ENCODE data around the gene KRT76.

Gene KRT76

GRCh38 chr12:52735816-52736632 lies 41.1 kb downstream of the KRT76 start:
- no peak for DNase-seq (ENCODE audit: low read depth in 1 of 2, low spot score in 1 of 2)

- no peak for DNase-seq (ENCODE audit: low read depth in 1 of 2, low spot score in 1 of 2)
Observed at GRCh38 chr12:52735106-52735505, 42.0 kb downstream of the KRT76 start.

- DNase-seq (ENCODE audit: low read depth in 1 of 2, low spot score in 1 of 2): no peak
Observed at GRCh38 chr12:52730793-52731192, 46.4 kb downstream of the KRT76 start.

GRCh38 chr12:52730383-52730782 lies 46.8 kb downstream of the KRT76 start:
- DNase-seq (ENCODE audit: low read depth in 1 of 2, low spot score in 1 of 2): no peak

DNA sequence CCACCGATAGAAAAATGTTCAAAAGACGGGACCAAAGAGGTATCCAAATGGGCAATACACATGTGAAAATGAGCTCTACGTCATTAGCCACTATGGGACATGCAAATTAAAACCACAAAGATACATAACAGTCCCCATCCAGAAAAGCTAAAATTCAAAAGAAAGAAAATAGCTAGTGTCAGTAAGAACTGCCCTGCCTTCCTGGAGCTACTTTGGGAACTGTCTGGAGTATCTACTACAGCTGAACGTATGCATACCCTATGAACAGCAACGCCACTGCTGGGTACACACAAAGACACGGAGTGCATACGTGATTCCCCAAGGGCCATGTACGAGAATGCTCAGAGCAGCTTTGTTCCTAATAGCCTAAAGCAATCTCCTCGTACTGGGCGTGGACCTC lies 48.0 kb downstream of the KRT76 start:
- DNase-seq (ENCODE audit: low read depth in 1 of 2, low spot score in 1 of 2): no peak

DNA sequence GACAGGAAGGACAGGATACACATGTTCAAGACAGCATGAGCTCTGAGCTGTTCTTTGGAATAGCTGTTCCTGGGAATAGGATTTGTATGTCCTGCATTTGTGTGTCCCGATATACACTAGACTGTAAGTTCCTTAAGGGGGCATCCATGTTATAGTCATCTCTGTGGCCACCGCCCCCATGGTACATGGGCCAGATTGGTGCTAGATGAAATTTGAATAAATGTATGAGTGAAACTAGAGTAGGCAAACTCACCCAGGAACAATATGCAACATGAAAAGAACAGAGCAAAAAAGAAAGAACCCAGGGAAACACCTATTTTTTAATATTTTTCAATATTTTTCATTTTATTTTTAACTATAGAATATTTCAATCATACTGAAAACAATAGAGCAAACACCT lies 48.8 kb downstream of the KRT76 start:
- DNase-seq (ENCODE audit: low read depth in 1 of 2, low spot score in 1 of 2): no peak

GRCh38 chr12:52727037-52727436 lies 50.1 kb downstream of the KRT76 start:
- DNase-seq (ENCODE audit: low read depth in 1 of 2, low spot score in 1 of 2): no peak

GRCh38 chr12:52726451-52726850 lies 50.7 kb downstream of the KRT76 start:
- DNase-seq (ENCODE audit: low read depth in 1 of 2, low spot score in 1 of 2): no peak

DNA sequence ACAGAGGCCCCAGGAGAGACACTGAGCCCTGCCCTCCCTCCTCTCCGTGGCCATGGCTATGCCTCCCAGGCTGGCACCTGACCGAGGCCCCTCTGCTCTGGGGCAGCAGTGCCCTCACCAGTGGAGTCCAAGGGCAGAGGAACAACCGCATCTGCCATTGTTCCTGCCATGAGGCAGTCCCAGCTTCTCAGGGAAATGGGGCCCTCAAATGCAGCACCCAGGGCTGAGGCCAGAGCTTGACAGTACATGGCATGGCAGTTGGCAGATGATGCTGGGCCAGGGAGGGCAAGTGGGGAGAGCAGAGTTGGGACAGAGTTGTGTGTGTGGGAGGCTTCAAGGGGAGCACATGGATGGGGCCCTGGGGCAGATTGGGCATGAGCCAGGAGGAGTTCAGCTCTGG lies 52.8 kb downstream of the KRT76 start:
- DNase-seq (ENCODE audit: low read depth in 1 of 2, low spot score in 1 of 2): no peak

GRCh38 chr12:52722680-52723079 lies 54.5 kb downstream of the KRT76 start:
- DNase-seq (ENCODE audit: low read depth in 1 of 2, low spot score in 1 of 2): no peak

DNA sequence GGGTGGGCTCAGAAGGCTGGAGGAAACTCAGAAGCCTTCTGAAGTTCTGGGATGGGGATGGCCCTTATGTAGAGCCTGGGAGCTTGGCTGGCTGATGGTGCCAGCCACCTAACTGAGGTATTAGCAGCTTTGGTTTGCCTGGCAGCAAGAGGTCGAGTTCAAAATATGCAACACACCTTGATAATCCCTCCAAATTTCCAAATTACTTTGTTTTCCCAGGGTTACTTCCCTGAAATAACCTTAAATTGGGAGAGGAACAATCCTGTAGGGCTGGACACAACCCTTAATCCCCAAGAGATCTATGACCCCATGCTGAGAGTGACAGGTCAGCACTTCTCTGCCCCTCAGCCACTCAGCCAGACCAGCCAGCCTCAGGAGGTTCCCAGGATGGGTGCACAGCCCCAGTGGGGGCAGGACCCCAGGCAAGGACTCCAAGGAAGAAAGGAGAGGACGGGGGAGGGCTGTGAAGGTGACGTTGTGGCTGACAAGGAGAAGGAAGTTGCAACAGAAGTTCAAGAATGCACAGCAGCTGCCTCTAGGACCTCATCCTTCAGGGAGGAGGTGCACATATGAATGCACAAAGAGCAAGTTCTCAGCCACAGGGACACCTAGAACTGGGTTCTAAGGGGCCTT lies 55.2 kb downstream of the KRT76 start:
- no peak for DNase-seq (ENCODE audit: low read depth in 1 of 2, low spot score in 1 of 2)

- no peak for DNase-seq (ENCODE audit: low read depth in 1 of 2, low spot score in 1 of 2)
Observed at GRCh38 chr12:52720365-52720886, 56.7 kb downstream of the KRT76 start.

Measured in stimulated activated CD4-positive, alpha-beta T cell treated with anti-CD3 and anti-CD28 coated beads, Interleukin-15, amount 100 ng/mL, for 1 hour (primary cell).